Chondrocyte (in vitro differentiated cells): ENCODE measurements around the gene MPV17L. TPM values are rescaled to one million over a fixed set of nuclear protein-coding genes. Genes with fewer than 3 reads are reported as not detected.
"Not testable (repeated sequence)": the region's sequence is repeated elsewhere in the genome, so short reads cannot be mapped to it uniquely, and the experiment has no call there.

Experiments used
- DNase-seq: peaks from one replicate; pipeline ENCODE4 v3.0.0; 2021; ENCODE audit warnings: mixed read lengths, low spot score
- H3K27ac Mint-ChIP-seq: one replicate; pipeline ENCODE4 v1.8.0; 2021; ENCODE audit warnings: mild to moderate bottlenecking, moderate library complexity, mixed read lengths; ENCODE audit not compliant: unreplicated experiment
- H3K27me3 Mint-ChIP-seq: 2 replicates; pipeline ENCODE4 v1.8.0; 2021; ENCODE audit warnings: low read depth, mixed read lengths
- H3K36me3 Mint-ChIP-seq: 2 replicates; pipeline ENCODE4 v1.8.0; 2021; ENCODE audit warnings: low read depth, mixed read lengths
- H3K4me1 Mint-ChIP-seq: 2 replicates; pipeline ENCODE4 v1.8.0; 2021; ENCODE audit warnings: low read depth, mild to moderate bottlenecking, mixed read lengths
- H3K4me3 Mint-ChIP-seq: one replicate; pipeline ENCODE4 v1.8.0; 2021; ENCODE audit warnings: mild to moderate bottlenecking, moderate library complexity, mixed read lengths; ENCODE audit not compliant: unreplicated experiment
- H3K9me3 Mint-ChIP-seq: 2 replicates; pipeline ENCODE4 v1.8.0; 2021; ENCODE audit warnings: low read depth, mixed read lengths
- total RNA-seq: library from RNA; stranded (reverse); gene quantifications from 3 replicates; pipeline ENCODE4 v1.2.1, GENCODE V29; 2021
- TF ChIP-seq, protein P1 (sequence below): fragments of 200-600 bp; sonication (generic); IDR thresholded peaks from 2 replicates; pipeline ENCODE4 v1.5.0; 2021; ENCODE audit warnings: antibody characterized with exemption, mild to moderate bottlenecking, moderate library complexity

MPV17L gene
- total RNA-seq, 1 donor from 2014 or later: 3.5 TPM

DNA sequence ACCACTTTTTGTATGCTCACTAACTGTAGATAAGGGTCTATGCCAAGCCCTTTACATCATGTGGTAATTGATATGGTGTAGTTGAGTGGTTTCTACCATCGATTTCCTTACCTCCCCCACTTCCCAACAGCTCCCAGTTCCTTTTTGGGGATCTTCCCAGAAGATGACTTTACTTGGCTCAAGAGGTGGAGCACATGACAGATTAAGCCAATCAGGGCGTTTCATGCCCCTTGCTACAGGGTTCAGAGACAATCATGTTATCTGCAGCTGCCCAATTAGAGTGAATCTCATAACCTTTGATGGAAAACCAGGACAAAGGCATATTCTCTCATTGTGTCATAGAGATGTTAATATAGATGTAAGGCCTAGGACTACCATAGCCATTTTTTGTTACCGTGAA lies 22.7 kb downstream of the MPV17L start:
- no peak overlapping the region for H3K27ac Mint-ChIP-seq
- no peak overlapping the region for H3K4me3 Mint-ChIP-seq
- peaks cover 3% of the 10 kb centered on the region for H3K27me3 Mint-ChIP-seq
- no peaks in the 10 kb centered on the region for H3K9me3 Mint-ChIP-seq
- TF ChIP-seq, protein P1, sequence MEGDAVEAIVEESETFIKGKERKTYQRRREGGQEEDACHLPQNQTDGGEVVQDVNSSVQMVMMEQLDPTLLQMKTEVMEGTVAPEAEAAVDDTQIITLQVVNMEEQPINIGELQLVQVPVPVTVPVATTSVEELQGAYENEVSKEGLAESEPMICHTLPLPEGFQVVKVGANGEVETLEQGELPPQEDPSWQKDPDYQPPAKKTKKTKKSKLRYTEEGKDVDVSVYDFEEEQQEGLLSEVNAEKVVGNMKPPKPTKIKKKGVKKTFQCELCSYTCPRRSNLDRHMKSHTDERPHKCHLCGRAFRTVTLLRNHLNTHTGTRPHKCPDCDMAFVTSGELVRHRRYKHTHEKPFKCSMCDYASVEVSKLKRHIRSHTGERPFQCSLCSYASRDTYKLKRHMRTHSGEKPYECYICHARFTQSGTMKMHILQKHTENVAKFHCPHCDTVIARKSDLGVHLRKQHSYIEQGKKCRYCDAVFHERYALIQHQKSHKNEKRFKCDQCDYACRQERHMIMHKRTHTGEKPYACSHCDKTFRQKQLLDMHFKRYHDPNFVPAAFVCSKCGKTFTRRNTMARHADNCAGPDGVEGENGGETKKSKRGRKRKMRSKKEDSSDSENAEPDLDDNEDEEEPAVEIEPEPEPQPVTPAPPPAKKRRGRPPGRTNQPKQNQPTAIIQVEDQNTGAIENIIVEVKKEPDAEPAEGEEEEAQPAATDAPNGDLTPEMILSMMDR: no peak
- no peaks in the 10 kb centered on the region for H3K36me3 Mint-ChIP-seq
- H3K4me1 Mint-ChIP-seq: peaks cover 8% of the 10 kb centered on the region
- no peak for DNase-seq

DNA sequence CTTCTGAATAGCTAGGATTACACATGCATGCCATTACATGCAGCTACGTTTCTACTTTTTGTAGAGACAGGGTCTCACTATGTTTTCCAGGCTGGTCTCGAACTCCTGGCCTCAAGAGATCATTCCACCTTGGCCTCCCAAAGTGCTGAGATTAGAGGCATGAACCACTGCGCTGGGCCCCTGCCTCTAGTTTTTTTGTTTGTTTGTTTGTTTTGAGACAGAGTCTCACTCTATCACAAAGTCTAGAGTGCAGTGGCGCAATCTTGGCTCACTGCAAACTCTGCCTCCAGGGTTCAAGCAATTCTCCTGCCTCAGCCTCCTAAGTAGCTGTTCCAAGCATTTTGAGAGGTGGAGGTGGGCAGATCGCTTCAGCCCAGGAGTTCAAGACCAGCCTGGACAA lies 26.1 kb downstream of the MPV17L start:
- H3K36me3 Mint-ChIP-seq, H3K4me1 Mint-ChIP-seq, H3K27me3 Mint-ChIP-seq, H3K9me3 Mint-ChIP-seq, H3K4me3 Mint-ChIP-seq, H3K27ac Mint-ChIP-seq, DNase-seq: not testable (repeated sequence)

DNA sequence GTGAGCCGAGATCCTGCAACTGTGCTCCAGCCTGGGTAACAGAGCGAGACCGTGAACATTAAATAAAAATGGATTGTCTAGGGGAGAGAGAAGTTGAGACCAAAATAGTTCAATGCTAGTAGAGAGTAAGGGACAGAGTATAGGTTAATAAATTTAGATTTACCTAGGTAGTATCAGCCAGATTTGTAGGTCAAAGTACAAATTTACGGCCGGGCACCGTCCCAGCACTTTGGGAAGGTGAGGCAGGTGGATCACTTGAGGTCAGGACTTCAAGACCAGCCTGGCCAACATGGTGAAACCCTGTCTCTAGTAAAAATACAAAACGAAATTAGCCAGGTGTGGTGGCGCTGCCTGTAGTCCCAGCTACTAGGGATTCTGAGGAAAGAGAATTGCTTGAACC lies 26.7 kb downstream of the MPV17L start:
- Mint-ChIP-seq H3K36me3 (no peaks in the 10 kb centered on the region), H3K9me3 (no peaks in the 10 kb centered on the region), H3K4me1 (no peaks in the 10 kb centered on the region), H3K27me3 (peaks cover 9% of the 10 kb centered on the region), H3K27ac (no peak overlapping the region), H3K4me3 (no peak overlapping the region)
- TF ChIP-seq, protein P1: no peak
- DNase-seq: no peak

DNA sequence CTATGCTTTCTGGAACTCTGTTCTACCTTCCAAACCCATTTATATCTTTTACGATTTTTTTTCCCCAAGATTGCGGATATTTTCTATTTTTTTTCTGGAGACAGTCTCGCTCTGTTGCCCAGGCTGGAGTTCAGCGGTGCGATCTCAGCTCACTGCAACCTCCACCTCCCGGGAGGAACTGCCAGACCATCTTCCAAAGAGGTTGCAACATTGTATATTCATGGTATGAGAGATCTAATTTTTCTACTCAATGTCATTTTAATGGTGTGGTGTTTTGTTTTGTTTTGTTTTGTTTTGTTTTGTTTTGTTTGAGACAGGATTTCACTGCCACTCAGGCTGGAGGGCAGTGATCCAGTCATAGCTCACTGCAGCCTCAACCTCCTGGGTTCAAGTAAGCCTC lies 30.3 kb downstream of the MPV17L start:
- H3K27ac Mint-ChIP-seq: no peak overlapping the region
- H3K9me3 Mint-ChIP-seq: no peaks in the 10 kb centered on the region
- TF ChIP-seq, protein P1: no peak
- DNase-seq: no peak
- H3K36me3 Mint-ChIP-seq: no peaks in the 10 kb centered on the region
- H3K27me3 Mint-ChIP-seq: peaks cover 9% of the 10 kb centered on the region
- H3K4me3 Mint-ChIP-seq: no peak overlapping the region
- H3K4me1 Mint-ChIP-seq: peaks cover 8% of the 10 kb centered on the region

DNA sequence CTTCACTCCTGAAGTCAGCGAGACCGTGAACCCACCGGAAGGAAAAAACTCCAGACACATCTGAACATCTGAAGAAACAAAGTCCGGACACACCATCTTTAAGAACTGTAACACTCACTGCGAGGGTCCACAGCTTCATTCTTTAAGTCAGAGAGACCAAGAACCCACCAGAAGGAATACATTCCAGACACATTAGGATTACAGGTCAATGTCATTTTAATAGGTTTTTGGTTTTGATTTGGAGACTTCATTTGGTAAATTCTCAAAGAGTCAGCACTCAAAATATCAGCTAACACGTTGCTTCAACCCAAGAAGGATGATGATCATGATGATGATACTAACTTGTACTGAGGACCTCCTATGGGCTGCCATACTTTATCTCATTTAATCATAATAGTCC lies 31.2 kb downstream of the MPV17L start:
- Mint-ChIP-seq H3K9me3 (no peaks in the 10 kb centered on the region), H3K27ac (no peak overlapping the region), H3K4me3 (no peak overlapping the region)

DNA sequence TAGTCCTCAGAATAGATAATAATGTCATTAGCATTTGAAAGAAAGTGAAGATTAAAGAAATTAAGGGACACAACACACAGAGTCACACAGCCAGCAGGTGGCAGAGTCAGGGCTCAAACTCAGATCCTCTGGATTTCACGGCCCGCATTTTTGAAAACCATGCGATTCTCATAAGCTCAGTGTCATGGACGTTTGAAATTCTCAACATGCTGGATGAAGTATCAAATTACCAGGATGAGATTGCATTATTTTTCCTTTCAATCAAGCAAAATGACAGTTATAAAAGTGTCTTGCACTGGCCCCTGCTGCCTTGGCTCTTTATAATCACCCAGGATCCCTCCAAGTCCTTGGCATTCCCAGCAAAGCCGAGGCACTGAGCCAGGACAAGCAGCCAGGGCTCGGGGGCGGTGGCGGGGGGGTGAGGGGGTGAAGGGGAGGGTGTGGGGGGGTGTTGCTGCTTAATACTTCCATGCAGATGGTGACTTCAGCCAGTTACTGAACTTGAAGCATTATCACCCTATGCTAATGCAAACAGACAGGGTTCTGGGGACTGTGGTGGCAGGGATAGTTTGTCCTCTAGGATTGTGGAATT lies 32.2 kb downstream of the MPV17L start:
- Mint-ChIP-seq H3K36me3 (no peaks in the 10 kb centered on the region), H3K4me1 (peaks cover 8% of the 10 kb centered on the region), H3K27me3 (peaks cover 7% of the 10 kb centered on the region), H3K9me3 (no peaks in the 10 kb centered on the region), H3K27ac (peak overlapping the region; percentile 76), H3K4me3 (no peak overlapping the region)
- DNase-seq: no peak
- TF ChIP-seq, protein P1: peak; percentile 90

More for the DNA sequence above, 31.2 kb downstream of the MPV17L start:
- DNase-seq: no peak
- TF ChIP-seq, protein P1: no peak
- H3K36me3 Mint-ChIP-seq: no peaks in the 10 kb centered on the region
- peaks cover 8% of the 10 kb centered on the region for H3K4me1 Mint-ChIP-seq
- peaks cover 7% of the 10 kb centered on the region for H3K27me3 Mint-ChIP-seq

DNA sequence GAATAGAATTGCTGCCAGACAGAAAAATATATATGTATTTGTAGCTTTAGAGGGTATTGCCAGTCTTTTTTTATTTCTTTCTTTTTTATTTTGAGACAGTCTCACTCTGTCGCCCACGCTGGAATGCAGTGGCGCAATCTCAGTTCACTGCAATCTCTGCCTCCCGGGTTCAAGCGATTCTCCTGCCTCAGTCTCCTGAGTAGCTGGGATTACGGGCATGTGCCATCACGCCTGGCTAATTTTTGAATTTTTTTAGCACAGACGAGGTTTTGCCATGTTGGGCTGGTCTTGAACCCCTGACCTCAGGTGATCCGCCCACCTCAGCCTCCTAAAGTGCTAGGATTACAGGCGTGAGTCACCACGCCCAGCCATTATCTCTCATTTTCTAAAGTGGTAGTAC lies 35.3 kb downstream of the MPV17L start:
- H3K36me3 Mint-ChIP-seq, H3K9me3 Mint-ChIP-seq, H3K4me3 Mint-ChIP-seq, H3K27ac Mint-ChIP-seq, DNase-seq, H3K27me3 Mint-ChIP-seq: not testable (repeated sequence)
- H3K4me1 Mint-ChIP-seq: peaks cover 22% of the 10 kb centered on the region
